Loucy (cell line): Measurements from ENCODE around the gene PLA2G4F.

Source experiments
- H2AFZ ChIP-seq: fragments of 200-600 bp; sonication (generic); 2 replicates; pipeline ENCODE4 v1.6.0; 2016; ENCODE audit warnings: antibody characterized with exemption, mild to moderate bottlenecking, low read length, moderate library complexity
- H3F3A ChIP-seq: fragments of 200-600 bp; 2 replicates; pipeline ENCODE4 v1.6.0; 2016; ENCODE audit warnings: antibody characterized with exemption, low read depth, mild to moderate bottlenecking
- H3K27me3 ChIP-seq: fragments of 200-600 bp; sonication (generic); 2 replicates; pipeline ENCODE4 v1.6.1; 2014; ENCODE audit warnings: low read length, mild to moderate bottlenecking; ENCODE audit not compliant: insufficient read depth, poor library complexity, severe bottlenecking
- H3K36me3 ChIP-seq: fragments of 200-600 bp; sonication (generic); 2 replicates; pipeline ENCODE4 v1.6.1; 2016; ENCODE audit warnings: low read length; ENCODE audit not compliant: insufficient read depth
- H3K4me1 ChIP-seq: fragments of 200-600 bp; sonication (generic); 2 replicates; pipeline ENCODE4 v1.5.1; 2014; ENCODE audit warnings: low read length, mild to moderate bottlenecking; ENCODE audit not compliant: insufficient read depth, poor library complexity, severe bottlenecking
- H3K4me2 ChIP-seq: fragments of 200-600 bp; sonication (generic); 2 replicates; pipeline ENCODE4 v1.6.0; 2014; ENCODE audit warnings: antibody characterized with exemption, low read length, low read depth, mild to moderate bottlenecking; ENCODE audit not compliant: poor library complexity, severe bottlenecking
- H3K4me3 ChIP-seq: fragments of 200-600 bp; sonication (generic); 2 replicates; pipeline ENCODE4 v1.5.1; 2014; ENCODE audit warnings: low read length, mild to moderate bottlenecking, mixed read lengths; ENCODE audit not compliant: poor library complexity, severe bottlenecking
- H3K79me2 ChIP-seq: fragments of 200-600 bp; sonication (generic); 2 replicates; pipeline ENCODE4 v1.6.1; 2014; ENCODE audit warnings: low read length; ENCODE audit not compliant: insufficient read depth
- H3K9ac ChIP-seq: fragments of 200-600 bp; sonication (generic); 2 replicates; pipeline ENCODE4 v1.6.0; 2014; ENCODE audit warnings: mild to moderate bottlenecking, low read depth, low read length, moderate library complexity; ENCODE audit not compliant: poor library complexity, severe bottlenecking
- H3K9me2 ChIP-seq: fragments of 200-600 bp; sonication (generic); replicated peaks from 2 replicates; pipeline ENCODE4 v1.6.1; 2016; ENCODE audit warnings: low read depth, low read length, mixed read lengths
- H3K9me3 ChIP-seq: fragments of 200-600 bp; sonication (generic); 2 replicates; pipeline ENCODE4 v1.6.1; 2014; ENCODE audit warnings: mild to moderate bottlenecking, antibody characterized with exemption, low read length, low read depth; ENCODE audit not compliant: insufficient read depth
- H4K20me1 ChIP-seq: fragments of 200-600 bp; sonication (generic); 2 replicates; pipeline ENCODE4 v1.6.0; 2014; ENCODE audit warnings: antibody characterized with exemption, low read length, mild to moderate bottlenecking; ENCODE audit not compliant: insufficient read depth, poor library complexity, severe bottlenecking
- EZH2phosphoT487 ChIP-seq: fragments of 200-600 bp; IDR thresholded peaks from 2 replicates; pipeline ENCODE4 v1.6.1; 2018; ENCODE audit warnings: antibody characterized with exemption, mild to moderate bottlenecking, moderate library complexity, borderline replicate concordance
- TF ChIP-seq, protein P1 (sequence below): fragments of 200-600 bp; sonication (generic); conservative IDR thresholded peaks from 2 replicates; pipeline ENCODE4 v1.5.1; 2014; ENCODE audit warnings: mild to moderate bottlenecking, antibody characterized with exemption, low read length

PLA2G4F gene

DNA sequence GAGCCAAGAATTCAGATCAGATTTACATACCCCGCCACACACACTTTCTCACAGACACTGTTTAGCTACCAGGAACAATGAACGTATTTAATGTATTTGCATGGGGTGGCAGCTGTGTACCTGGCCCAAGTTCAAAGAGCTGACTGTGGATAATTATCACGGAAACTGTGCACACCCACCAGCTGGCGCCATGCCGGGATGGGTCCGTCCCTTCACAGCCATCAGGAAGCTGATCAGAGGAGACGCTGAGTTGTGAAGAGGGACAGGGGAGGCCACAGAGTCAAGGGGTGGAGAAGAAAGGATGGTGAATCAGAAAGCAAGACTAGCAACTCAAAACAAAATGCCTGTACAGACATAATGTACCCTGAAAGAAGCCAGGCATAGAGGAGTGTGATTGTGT is 49.0 kb downstream of the PLA2G4F start:
- no peak overlapping the region for H3K4me3 ChIP-seq
- no peaks in the 10 kb centered on the region for H4K20me1 ChIP-seq
- TF ChIP-seq, protein P1, sequence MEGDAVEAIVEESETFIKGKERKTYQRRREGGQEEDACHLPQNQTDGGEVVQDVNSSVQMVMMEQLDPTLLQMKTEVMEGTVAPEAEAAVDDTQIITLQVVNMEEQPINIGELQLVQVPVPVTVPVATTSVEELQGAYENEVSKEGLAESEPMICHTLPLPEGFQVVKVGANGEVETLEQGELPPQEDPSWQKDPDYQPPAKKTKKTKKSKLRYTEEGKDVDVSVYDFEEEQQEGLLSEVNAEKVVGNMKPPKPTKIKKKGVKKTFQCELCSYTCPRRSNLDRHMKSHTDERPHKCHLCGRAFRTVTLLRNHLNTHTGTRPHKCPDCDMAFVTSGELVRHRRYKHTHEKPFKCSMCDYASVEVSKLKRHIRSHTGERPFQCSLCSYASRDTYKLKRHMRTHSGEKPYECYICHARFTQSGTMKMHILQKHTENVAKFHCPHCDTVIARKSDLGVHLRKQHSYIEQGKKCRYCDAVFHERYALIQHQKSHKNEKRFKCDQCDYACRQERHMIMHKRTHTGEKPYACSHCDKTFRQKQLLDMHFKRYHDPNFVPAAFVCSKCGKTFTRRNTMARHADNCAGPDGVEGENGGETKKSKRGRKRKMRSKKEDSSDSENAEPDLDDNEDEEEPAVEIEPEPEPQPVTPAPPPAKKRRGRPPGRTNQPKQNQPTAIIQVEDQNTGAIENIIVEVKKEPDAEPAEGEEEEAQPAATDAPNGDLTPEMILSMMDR = no peak
- no peak for TF ChIP-seq EZH2phosphoT487
- no peaks in the 10 kb centered on the region for H3K27me3 ChIP-seq
- H3K4me1 ChIP-seq = no peaks in the 10 kb centered on the region
- H3K36me3 ChIP-seq = no peaks in the 10 kb centered on the region
- no peaks in the 10 kb centered on the region for H3K79me2 ChIP-seq
- H3K9me3 ChIP-seq = no peaks in the 10 kb centered on the region
- H3K9me2 ChIP-seq = no peaks in the 10 kb centered on the region
- H3F3A ChIP-seq = no peaks in the 10 kb centered on the region
- no peak overlapping the region for H2AFZ ChIP-seq
- no peak overlapping the region for H3K9ac ChIP-seq
- no peak overlapping the region for H3K4me2 ChIP-seq

DNA sequence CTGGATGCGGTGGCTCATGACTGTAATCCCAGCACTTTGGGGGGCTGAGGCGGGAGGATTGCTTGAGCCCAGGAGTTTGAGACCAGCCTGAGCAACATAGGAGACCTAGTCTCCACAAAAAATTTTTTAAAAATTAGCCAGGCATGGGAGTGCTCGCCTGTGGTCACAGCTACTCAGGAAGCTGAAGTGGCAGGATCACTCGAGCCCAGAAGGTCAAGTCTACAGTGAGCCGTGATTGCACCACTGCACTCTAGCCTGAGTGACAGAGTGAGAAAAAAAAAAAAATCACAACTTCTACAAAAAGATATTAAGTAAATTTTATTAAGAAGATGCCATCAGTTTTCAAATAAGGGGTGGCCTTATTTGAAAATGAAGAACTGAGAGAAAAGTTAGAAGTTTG is 50.1 kb downstream of the PLA2G4F start:
- no peak overlapping the region for H2AFZ ChIP-seq

DNA sequence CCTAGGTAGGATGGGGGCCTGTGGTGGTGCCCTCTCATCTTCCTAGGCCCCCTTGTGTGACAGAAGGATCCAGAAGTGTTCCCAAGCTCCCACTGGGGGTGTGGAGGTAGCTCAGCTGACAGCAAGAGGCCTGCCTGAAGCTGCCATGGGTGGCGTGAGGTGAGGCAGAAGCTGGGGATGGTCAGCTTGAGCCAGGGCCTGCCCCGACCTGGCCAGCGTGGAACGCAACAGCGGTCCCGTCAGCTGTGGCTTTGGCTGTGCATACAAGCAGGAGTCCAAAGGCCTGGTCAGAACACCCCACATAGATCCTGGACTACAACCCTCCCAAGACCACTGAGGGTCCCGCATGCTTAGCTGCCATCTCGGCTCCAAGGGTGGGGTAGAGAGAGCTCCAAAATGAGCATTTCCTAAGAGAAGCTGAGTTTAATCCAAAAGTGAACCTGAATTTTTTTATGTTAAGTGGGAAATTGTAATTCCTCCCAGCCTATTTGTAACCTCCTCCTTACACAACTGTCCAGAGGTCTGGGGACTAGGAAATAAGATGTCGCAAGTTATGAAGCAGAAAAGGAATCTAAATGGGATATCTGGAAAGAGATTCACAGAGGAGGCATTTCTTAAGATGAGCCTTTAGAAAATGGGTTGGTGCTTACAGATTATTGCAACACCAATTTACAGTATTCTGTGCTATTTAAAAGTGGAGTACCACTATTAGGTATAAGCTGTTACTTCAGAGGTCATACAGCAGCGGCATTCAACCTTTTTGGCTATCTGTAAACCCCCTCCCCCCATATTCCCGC is 52.1 kb downstream of the PLA2G4F start:
- no peaks in the 10 kb centered on the region for H3K4me1 ChIP-seq
- no peaks in the 10 kb centered on the region for H3K9me3 ChIP-seq
- H3K4me3 ChIP-seq = no peak overlapping the region
- no peak overlapping the region for H2AFZ ChIP-seq
- H3K9ac ChIP-seq = no peak overlapping the region
- no peak for TF ChIP-seq EZH2phosphoT487
- TF ChIP-seq, protein P1 = no peak
- H3F3A ChIP-seq = no peaks in the 10 kb centered on the region
- no peaks in the 10 kb centered on the region for H3K9me2 ChIP-seq
- no peaks in the 10 kb centered on the region for H4K20me1 ChIP-seq
- H3K27me3 ChIP-seq = no peaks in the 10 kb centered on the region
- H3K79me2 ChIP-seq = no peaks in the 10 kb centered on the region
- no peaks in the 10 kb centered on the region for H3K36me3 ChIP-seq
- no peak overlapping the region for H3K4me2 ChIP-seq

More for the DNA sequence above, 50.1 kb downstream of the PLA2G4F start:
- Histone ChIP-seq H3K79me2 (no peaks in the 10 kb centered on the region), H3K4me1 (no peaks in the 10 kb centered on the region), H3K9me2 (no peaks in the 10 kb centered on the region), H3K9me3 (no peaks in the 10 kb centered on the region), H3K9ac (no peak overlapping the region), H4K20me1 (no peaks in the 10 kb centered on the region), H3K4me3 (no peak overlapping the region), H3K4me2 (no peak overlapping the region), H3K27me3 (no peaks in the 10 kb centered on the region), H3K36me3 (no peaks in the 10 kb centered on the region), H3F3A (no peaks in the 10 kb centered on the region)
- TF ChIP-seq, protein P1 = no peak
- no peak for TF ChIP-seq EZH2phosphoT487
